ENCODE measurements around the gene ROBO1. TPM values are rescaled to one million over a fixed set of nuclear protein-coding genes. Genes with fewer than 3 reads are reported as not detected.
A peak's percentile ranks its signal among the peaks of the same experiment; 100 is the strongest.

The ROBO1 gene
- total and polyA plus RNA-seq, 2 donors (not counting 3 experiments of a cell fraction or from before 2014, with no cell fraction given): 5.9 to 14.2 TPM

DNA sequence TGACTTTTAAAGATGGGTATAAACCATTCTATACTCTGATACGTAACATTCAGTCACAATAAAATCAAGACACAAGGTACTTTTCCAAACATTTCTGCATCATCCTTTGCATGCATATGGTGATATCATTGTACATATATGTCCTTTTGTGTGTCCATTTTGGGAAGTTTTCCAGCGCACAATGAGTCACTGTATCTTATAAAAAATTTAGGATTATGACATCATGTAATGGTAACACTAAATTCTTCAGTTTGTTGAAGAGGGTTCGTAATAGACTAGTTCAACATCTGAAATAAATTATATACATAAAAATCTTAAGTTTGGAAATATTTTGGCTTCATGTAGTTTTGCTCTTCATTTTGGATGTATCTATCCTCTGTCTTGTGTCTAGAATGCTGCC, 480.9 kb downstream of the ROBO1 start:
- DNase-seq (ENCODE audit: low read depth, low spot score) (no peak), FAIRE-seq (no peak)
- Histone ChIP-seq H3K9ac (replicated peaks; ENCODE audit: extremely low read depth, insufficient read depth, low read length) (no peak overlapping the region), H3K36me3 (ENCODE audit: control insufficient read depth in 2 of 2, extremely low read depth in 1 of 2, insufficient read depth in 2 of 2, low read length in 2 of 2) (no peaks in the 10 kb centered on the region), H3K4me2 (ENCODE audit: insufficient read depth, low read length) (no peak overlapping the region), H3K79me2 (ENCODE audit: control insufficient read depth, insufficient read depth, low read length) (no peaks in the 10 kb centered on the region), H3K27me3 (ENCODE audit: control insufficient read depth in 2 of 2, insufficient read depth in 2 of 2, low read length in 2 of 2) (no peaks in the 10 kb centered on the region), H3K27ac (ENCODE audit: insufficient read depth, low read depth, low read length) (no peak overlapping the region), H2AFZ (ENCODE audit: low read depth, low read length) (no peak overlapping the region), H3K4me3 (replicated peaks in 1 of 3; ENCODE audit: insufficient read depth in 1 of 3, low read depth in 1 of 3, low read length in 3 of 3) (no peak overlapping the region), H3K9me1 (replicated peaks; ENCODE audit: control insufficient read depth, extremely low read depth, insufficient read depth, low read length) (no peaks in the 10 kb centered on the region), H3K4me1 (ENCODE audit: control insufficient read depth, extremely low read depth, insufficient read depth, low read length) (no peaks in the 10 kb centered on the region), H4K20me1 (replicated peaks; ENCODE audit: control insufficient read depth, extremely low read depth, insufficient read depth, low read length) (no peaks in the 10 kb centered on the region), H3K9me3 (replicated peaks; ENCODE audit: control insufficient read depth, insufficient read depth, low read length) (no peaks in the 10 kb centered on the region)
- TF ChIP-seq JUN (IDR thresholded peaks at IDR 0.05; ENCODE audit: borderline replicate concordance, insufficient read depth, insufficient read length, low read depth) (peak; percentile 14), POLR2A (IDR thresholded peaks at IDR 0.05; ENCODE audit: low read depth, low read length) (no peak)
- ChIA-PET CTCF (no interaction called here), POLR2A (no interaction called here)
- dilution Hi-C loops (cut with MboI; ENCODE audit: extremely low pct_ligation_motif_present, low sequenced_read_pairs): no loop called here
- BruUV-seq (replicated peaks): no TSS peak
- intact Hi-C loops (cut with micrococcal nuclease): no loop called here

DNA sequence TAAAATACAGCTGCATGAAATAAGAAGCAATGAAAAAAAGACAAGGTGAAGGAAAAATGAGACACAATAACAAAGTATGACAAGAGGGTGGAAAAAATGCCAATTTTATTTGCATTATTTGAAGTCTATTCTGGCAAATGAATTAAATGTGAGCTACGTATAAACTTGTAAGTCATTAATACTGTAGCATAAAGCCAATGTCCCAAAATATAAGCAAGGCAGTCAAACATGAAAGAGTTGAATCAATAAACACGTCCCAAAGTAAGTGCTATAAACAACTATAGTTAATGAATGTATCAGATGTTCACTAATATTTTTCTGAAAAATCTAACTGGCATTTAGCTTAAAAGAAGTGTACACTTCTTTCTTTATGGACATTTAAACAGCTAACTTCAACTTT, 481.9 kb downstream of the ROBO1 start:
- no peak for FAIRE-seq
- CTCF ChIA-PET: interaction anchor here (1.0 kb wide), 1 partner anchor 76 kb away, joined by 3 read pairs; no protein-coding TSS in a partner anchor
- H3K4me3 ChIP-seq (replicated peaks in 1 of 3; ENCODE audit: insufficient read depth in 1 of 3, low read depth in 1 of 3, low read length in 3 of 3): no peak overlapping the region
- H3K79me2 ChIP-seq (ENCODE audit: control insufficient read depth, insufficient read depth, low read length): no peaks in the 10 kb centered on the region
- no peaks in the 10 kb centered on the region for H3K9me1 ChIP-seq (replicated peaks; ENCODE audit: control insufficient read depth, extremely low read depth, insufficient read depth, low read length)
- no peaks in the 10 kb centered on the region for H4K20me1 ChIP-seq (replicated peaks; ENCODE audit: control insufficient read depth, extremely low read depth, insufficient read depth, low read length)
- intact Hi-C loops (cut with micrococcal nuclease) (no loop called here), dilution Hi-C loops (cut with MboI; ENCODE audit: extremely low pct_ligation_motif_present, low sequenced_read_pairs) (no loop called here)
- BruUV-seq (replicated peaks): no TSS peak
- no peak for TF ChIP-seq GATA2 (IDR thresholded peaks at IDR 0.05; ENCODE audit: insufficient read depth, insufficient read length, low read depth, low read length)
- no peaks in the 10 kb centered on the region for H3K36me3 ChIP-seq (ENCODE audit: control insufficient read depth in 2 of 2, extremely low read depth in 1 of 2, insufficient read depth in 2 of 2, low read length in 2 of 2)
- H3K9ac ChIP-seq (replicated peaks; ENCODE audit: extremely low read depth, insufficient read depth, low read length): no peak overlapping the region
- POLR2A ChIA-PET: no interaction called here
- H3K27me3 ChIP-seq (ENCODE audit: control insufficient read depth in 2 of 2, insufficient read depth in 2 of 2, low read length in 2 of 2): no peaks in the 10 kb centered on the region
- H3K9me3 ChIP-seq (replicated peaks; ENCODE audit: control insufficient read depth, insufficient read depth, low read length): no peaks in the 10 kb centered on the region
- H3K4me1 ChIP-seq (ENCODE audit: control insufficient read depth, extremely low read depth, insufficient read depth, low read length): no peaks in the 10 kb centered on the region
- no peak overlapping the region for H2AFZ ChIP-seq (ENCODE audit: low read depth, low read length)
- DNase-seq (ENCODE audit: low read depth, low spot score): no peak
- no peak overlapping the region for H3K27ac ChIP-seq (ENCODE audit: insufficient read depth, low read depth, low read length)
- H3K4me2 ChIP-seq (ENCODE audit: insufficient read depth, low read length): no peak overlapping the region

All from endothelial cell of umbilical vein (primary cell).